H1 (cell line): ENCODE measurements around the gene MGST2. TPM values are rescaled to one million over a fixed set of nuclear protein-coding genes. Genes with fewer than 3 reads are reported as not detected.

ENCODE experiments used
- CBX8 ChIP-seq: fragments of 300-800, 300-1000 bp; sonication (generic); IDR thresholded peaks from 2 replicates; pipeline ENCODE4 v1.7.1; 2016; ENCODE audit warnings: low read depth, low read length, borderline replicate concordance
- NRF1 ChIP-seq: IDR thresholded peaks from 2 replicates; pipeline ENCODE4 v1.6.1; 2011; ENCODE audit warnings: mild to moderate bottlenecking, low read depth, low read length, improper control_type of control experiment
- polyA plus RNA-seq, 7 experiments: library from polyadenylated mRNA; depleted of rRNA in 3 of 7; stranded (reverse) in 5 of 7; unstranded in 2 of 7; fragments of >200 nt in 5 of 7; fragments of 200-250 nt in 2 of 7; gene quantifications; 1 replicate in 5 of 7; 2 replicates in 1 of 7; 4 replicates in 1 of 7; pipeline versions ENCODE4 v1.2.1 to v1.2.3, GENCODE V29; 2011 to 2013; ENCODE audit warnings: missing spikeins in 2 of 7, mixed read lengths in 2 of 7
- total RNA-seq: library from RNA; stranded (reverse); fragmentation: NEBNext Ultra II Directional; extraction: Animal tissue kit (Norgen Biotek cat#: 25700); gene quantifications from 2 replicates; pipeline ENCODE4 v1.2.1, GENCODE V29; 2021

The MGST2 gene
- total and polyA plus RNA-seq, 2 of the 8 experiments (the other 6 are each of a cell fraction or from before 2014, with no cell fraction given), result 8.0 to 13.6 TPM

- TF ChIP-seq NRF1 (no peak), CBX8 (no peak)
Measured at GRCh38 chr4:139743027-139743426, 77.4 kb downstream of the MGST2 start (continued).
